Measurements from ENCODE around the gene RAB14.

DNA sequence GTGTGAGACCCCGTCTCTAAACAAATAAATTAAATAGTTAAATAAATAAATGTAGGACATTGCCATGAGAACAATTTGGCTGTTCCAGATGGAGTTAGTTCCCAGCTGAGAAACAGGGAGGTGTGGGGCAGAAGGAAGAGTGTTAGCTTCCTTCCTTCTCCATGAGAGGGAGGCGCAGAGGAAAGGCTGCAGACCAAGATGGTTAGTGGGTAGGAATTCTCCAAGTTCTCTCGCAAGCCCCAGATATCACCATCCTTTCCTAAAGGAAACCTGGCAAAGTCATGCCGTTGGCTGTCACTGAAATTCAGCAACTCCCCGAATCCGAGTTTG lies 33.1 kb upstream of the RAB14 start:
- TF ChIP-seq CTCF (IDR thresholded peaks at IDR 0.05) (no peak), EZH2 (IDR thresholded peaks at IDR 0.05; ENCODE audit: borderline replicate concordance, insufficient read depth, low read depth, low read length, poor library complexity, severe bottlenecking) (no peak)
